DMS53 treated with DMSO at 0.1 percent for 48 hours (cell line): ENCODE measurements around the gene IFITM5.
"Not testable (repeated sequence)": the region's sequence is repeated elsewhere in the genome, so short reads cannot be mapped to it uniquely, and the experiment has no call there.

Source experiments
- DNase-seq: peaks from one replicate; lab custom pipeline; 2025; ENCODE audit not compliant: unreplicated experiment; lab: John Stamatoyannopoulos, UW

IFITM5 gene

DNA sequence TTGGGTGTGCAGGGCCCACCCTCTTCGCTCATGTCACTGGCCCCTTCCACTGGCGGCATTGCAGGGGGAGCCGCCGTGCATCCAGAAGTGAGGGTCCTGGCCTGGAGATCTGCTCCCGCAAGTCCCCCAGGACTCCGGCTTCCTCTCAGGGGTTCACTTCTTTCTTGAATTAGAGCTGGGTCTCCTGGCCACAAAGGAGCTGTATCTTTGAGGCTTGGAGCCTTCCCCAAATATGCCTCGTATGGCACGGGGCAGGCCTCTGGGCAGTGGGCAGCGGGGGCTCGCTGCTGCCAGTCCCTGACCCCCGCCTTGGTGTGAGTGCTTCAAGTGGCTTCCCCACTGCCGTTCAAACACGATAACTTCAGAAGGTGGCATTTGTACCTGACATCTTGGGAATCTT is 28.7 kb upstream of the IFITM5 start:
- DNase-seq: no peak

DNA sequence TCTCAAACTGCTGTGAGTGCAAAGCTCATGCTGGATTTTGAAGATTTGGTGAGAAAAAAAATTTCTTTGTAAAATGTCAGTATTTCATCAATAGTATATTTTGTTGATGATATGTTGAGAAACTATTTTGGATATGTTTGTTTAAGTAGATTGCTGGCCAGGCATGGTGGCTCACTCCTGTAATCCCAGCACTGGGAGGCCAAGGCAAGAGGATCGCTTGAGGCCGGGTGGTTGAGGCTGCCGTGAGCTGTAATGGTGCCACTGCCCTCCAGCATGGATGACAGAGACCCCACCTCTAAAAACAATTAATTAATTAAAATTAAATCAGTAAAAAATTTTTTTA is 28.2 kb upstream of the IFITM5 start:
- DNase-seq: no peak

DNA sequence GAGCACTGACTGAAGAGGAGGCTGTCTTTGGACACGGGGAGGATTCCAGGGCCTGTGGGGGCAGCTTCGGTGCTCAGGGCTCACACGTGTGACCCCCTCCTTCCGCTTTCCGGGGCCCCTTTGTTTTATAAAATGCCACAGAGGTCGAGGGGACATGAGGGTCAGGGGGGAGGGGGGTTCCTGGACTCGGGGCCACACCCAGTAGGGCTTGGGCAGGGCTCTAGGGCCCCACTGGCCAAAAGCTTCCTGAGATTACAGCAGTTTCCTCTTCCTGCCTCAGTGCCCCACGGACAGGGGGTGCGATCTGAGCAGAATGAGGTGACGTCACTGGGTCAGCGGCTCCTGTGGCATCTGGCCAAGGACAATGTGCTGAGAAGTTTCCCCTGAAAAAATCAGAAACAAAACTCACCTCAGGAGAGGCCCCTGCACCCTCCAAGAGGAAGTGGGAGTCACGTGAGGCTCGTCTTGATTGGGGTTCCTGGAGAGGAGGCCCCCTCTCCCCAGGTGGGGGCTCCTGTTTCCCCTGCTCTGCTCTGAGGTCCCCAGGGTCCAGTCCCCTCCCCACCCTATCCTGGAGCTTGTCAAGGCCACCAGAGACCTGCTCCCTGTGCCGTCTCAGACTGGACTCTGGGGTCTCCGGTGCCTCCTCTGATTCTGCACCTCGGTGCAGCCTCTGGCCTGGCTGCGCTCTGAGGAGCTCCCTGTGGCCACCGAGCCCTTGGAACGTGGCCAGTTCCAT is 27.7 kb upstream of the IFITM5 start:
- no peak for DNase-seq

DNA sequence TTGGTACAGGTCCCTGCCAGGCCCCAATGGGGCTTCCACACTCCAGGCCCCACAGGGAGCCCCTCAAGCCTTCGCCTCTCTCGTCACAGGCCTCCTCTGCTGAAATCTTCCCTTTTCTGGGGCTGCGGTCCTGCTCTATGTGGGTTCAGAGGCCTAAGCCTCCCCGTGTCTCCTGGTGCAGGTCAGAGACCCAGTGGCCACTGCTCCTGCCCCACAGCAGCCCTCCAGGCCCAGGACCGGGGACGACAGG is 27.2 kb upstream of the IFITM5 start:
- DNase-seq: no peak

DNA sequence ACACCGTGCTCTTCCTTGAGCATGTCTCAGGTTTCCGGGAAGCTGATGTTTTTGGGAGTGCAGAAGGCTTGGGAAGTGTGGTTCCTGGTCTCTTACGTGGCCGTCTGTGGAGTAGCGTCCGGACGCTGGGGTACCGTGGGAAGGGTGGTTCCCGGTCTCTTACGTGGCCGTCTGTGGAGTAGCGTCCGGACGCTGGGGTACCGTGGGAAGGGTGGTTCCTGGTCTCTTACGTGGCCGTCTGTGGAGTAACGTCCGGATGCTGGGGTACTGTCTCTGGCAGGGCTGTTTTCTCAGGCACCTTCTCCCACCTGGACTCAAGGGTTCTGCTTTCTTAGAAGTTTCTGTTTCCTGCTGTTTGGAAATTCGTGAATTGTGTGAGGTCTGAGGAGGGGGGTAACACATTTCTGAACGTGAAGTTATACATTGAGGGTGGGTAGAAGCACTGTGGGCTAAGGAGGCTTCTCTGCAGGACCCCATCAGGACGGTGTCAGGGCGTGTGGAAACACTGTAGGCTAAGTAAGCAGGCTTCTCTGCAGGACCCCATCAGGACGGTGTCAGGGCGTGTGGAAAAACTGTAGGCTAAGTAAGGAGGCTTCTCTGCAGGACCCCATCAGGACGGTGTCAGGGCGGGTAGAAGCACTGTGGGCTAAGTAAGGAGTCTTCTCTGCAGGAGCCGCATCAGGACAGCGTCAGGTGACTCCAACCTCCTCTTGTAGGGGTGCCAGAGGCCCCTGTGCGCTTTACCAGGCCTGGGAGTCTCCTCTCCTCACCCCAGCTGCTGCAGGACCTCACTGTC is 26.7 kb upstream of the IFITM5 start:
- DNase-seq: no peak

DNA sequence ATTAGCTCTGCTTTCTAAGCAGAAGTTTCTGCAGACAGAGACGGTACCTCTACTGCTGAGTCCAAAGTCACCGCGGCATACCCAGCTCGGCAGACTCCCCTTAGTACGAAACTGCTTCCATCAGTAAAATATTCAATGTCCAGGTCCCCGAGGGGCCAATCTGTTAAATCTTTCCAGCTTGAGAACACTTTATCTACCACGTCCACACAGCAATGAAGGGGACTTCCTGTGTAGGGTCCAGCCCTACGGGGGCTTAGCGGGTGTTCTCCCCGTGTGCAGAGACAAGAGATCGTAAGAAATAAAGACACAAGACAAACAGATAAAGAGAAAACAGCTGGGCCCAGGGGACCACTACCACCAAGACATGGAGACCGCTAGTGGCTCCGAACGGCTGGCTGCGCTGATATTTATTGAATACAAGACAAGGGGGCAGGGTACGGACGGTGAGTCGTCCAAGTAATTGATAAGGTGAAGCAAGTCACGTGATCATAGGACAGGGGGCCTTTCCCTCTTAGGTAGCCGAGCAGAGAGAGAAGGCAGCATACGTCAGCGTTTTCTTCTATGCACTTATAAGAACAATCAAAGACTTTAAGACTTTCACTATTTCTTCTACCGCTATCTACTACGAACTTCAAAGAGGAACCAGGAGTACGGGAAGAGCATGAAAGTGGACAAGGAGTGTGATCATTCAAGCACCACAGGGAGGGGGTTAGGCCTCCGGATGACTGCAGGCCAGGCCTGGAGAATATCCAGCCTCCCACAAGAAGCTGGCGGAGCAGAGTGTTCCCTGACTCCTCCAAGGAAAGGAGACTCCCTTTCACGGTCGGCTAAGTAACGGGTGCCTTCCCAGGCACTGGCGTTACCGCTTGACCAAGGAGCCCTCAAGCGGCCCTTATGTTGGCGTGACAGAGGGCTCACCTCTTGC is 25.5 kb upstream of the IFITM5 start:
- DNase-seq: not testable (repeated sequence)

DNA sequence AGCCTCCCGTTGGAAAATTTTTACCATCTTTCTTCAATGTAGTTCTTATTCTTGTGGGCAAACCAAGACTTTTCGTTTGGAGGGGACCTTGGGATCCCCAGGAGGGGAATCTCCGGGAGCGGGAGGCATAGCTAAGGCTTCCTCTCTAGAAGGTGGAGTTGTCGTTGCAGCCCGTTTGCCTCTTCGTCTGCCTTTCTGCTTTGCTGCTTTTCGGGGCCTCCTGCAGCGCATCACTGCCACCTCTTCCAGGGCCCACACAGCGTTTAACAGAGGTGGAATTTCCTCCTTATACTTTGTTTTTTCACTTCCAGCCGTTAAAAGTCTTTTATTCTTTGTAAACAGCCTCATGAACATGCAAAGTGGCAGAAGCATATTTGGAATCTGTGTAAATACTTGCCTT is 24.8 kb upstream of the IFITM5 start:
- no peak for DNase-seq

DNA sequence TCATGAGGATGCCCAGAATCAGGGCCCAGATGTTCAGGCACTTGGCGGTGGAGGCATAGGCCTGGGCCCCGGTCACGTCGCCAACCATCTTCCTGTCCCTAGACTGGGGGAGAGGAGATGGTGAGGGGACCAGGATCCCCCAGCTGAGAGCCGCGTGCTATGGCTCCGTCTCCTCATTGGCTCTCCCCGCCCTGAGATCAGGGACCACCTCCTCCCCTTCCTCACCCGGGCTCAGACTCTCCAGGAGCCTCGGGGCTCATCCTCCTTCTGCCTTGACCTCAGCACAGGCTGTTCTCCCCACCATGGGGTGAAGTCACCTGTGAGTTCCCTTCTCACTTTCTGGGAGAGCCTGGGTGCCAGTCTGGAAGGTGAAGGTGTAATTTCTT is 20.6 kb upstream of the IFITM5 start:
- DNase-seq: not testable (repeated sequence)

DNA sequence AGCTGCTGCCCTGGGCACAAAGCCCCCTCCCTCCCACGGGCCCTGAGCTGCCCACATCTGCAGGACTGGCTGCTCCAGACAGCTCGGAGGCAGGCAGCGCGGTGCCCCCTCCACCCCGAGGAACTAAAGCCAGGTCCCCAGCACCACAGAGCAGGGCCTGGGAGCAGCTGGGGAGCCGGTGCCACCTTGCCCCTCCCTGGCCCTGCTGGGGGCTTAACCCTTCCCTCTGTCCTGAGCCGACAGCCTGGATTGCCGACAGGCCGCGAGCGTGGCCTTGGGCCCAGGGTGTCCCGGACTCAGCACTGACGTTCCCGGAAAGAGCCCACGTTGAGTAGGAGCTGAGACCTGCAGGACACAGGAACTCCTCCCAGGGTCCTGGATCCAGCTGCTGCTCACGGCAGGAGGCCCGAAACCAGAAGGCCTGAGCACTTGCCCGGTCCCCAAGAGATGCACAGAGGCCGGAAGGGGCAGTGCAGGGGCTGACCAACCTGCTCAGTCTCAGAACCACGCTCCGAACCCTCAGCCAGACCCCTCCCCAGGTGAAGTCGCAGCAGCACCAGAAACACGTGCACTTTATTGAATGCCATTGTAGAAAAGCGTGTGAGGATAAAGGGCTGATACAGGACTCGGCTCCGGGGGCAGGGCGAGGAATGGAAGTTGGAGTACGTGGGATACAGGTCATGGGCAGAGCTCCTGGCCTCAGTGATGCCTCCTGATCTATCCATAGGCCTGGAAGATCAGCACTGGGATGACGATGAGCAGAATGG is 20.0 kb upstream of the IFITM5 start:
- not testable (repeated sequence) for DNase-seq

DNA sequence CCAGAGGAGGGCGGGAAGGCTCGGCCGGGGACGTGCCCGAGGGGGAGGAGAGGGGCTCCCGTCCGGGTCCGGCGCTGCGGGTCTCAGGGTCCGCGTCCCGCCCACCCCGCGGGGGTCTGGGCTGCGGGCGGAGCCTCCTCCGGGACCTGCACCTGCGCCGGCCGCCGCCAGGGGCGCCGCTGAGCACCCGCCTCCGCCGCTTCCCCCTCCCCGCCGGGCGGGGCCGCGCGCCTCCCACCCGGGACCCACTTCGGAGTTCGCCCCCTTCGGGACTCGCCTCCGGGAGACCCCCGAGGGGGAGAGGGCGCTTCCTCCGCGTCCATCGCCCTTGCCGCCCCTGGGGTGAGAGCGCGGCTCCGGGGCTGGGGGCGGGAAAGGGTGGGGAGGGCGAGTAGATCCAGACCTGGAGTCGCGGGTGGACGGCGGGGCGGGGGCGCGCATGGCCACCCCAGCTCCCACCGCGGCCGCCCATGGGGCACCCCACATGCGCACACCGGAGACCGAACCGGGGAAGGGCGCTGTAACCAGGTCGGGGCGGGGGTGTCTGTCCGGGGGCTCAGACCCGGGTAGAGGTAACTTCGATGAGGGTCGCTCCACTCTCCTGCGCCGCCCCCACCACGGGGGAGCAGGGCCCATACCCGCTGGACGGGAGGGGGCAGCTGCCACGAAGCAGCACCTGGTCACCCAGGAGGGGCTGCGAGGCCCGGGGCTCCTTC is 19.2 kb upstream of the IFITM5 start:
- not testable (repeated sequence) for DNase-seq

DNA sequence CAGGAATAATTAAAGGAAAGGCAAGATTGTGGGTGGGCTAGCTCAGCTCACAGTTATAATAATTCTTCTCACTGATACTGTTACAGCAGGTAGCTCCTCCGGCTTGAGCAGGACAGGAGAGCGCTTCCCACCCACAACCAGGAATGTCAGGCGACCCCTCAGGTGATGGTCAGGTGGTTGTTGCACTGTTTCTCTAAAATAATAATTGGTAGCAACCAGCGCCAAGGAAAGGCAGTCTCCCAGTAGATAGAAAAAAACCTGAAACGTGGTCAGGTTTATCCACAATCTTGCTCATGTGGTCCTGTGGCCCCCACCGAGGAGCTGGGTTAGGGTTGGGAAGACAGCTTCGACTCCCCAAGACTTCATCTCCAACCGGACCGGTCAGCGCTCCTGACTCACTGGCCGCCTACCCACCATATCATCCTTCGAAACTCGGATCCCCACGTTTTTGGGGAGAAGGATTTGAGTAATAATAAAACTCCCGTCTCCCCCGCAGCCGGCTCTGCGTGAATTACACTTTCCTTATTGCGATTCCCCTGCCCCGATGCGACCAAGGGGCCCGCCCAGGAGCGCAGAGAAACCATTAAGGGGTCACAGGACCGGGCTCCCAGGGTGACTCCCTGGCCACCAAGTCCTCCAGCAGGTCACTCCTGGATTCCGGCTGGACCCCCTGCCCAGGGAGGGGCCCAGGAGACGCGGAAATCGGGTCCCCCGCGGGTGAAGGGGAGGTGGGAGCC is 18.5 kb upstream of the IFITM5 start:
- not testable (repeated sequence) for DNase-seq

DNA sequence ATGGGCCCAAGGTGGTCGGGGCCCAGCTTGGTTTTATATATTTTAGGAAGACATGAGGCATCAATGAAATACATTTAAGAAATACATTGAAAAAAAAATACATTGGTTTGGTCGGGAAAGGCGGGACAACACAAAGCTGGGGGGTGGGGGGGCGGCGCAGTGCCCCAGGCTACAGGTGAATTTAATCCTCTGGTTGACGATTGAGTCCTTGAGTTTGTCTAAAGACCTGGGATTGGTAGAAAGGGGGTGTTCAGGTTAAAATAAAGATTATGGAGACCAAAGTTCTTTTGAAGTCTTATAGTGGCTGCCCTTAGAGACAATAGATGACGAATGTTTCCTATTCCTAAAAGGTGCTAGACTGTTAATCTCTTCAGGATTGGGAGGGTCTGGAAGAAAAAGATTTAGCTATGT is 17.6 kb upstream of the IFITM5 start:
- no peak for DNase-seq

DNA sequence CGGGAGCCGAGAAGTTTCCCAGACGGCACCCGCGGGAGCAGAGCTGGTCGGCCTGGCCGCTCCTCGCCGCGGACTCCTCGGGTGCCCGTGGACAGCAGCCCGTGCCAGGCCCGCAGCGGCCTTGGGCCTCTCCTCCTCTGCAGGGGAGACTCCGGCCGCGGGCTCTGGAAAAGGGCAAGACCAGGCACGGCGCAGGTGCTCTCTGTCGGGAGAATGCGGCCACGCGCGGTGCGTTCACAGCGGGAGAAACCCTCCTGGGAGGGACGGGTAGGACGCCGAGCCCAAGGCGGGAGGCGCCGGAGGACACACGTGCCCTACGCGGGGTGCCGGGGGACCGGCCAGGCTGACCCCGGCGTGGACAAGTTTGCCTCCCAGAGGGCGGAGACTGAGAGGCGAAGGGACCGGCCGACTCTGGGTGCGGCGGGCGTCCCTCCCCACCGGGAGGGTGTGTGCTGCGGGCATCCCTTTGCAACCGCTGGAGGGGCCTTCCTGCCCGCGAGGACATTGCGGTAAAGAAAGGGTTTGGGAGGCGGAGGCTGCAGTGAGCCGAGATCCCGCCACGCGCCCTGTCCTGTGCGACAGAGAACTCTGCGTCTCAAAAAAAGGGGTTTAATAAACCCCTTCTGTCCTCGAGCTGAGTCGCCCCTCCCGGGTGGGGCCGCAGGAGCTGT is 16.8 kb upstream of the IFITM5 start:
- no peak for DNase-seq

DNA sequence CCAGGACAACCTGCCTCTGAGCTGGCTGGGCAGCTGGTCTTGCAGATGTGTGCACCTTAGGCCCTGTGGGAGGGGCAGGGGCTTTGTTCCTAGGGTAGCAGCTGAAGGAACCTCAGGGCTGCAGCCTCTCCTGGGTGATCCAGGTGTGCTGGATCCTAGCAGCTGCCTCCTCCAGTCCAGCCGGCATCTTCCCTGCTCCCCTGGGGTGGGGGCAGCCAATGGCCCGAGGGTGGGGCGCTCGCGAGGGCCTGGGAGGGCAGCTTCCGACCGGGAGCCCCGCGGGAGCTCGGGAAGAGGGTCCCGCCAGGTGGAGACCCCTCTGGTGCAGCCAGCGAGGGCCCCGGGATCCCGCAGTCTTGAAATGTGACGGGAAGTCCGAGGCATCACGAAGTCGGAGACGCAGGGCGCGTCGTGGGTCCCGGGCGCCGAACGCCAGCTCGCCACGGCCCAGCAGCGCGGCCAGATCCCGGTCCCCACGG is 16.2 kb upstream of the IFITM5 start:
- no peak for DNase-seq

DNA sequence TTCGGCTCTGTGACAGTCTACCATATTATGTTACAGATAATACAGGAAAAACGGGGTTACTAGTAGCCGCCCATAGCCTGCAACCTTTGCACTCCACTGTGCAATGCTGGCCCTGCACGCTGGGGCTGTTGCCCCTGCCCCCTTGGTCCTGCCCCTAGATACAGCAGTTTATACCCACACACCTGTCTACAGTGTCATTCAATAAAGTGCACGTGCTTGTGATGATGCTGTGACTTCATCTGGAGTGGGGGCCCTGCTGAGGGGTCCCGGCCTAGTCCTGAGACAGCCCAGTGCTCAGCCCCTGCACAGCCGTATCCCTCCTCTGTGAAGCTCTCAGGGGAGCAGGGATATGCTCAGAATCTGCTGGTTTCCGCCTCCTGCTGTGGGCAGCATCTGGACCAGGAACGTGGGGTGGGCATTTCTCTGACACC is 15.7 kb upstream of the IFITM5 start:
- no peak for DNase-seq

DNA sequence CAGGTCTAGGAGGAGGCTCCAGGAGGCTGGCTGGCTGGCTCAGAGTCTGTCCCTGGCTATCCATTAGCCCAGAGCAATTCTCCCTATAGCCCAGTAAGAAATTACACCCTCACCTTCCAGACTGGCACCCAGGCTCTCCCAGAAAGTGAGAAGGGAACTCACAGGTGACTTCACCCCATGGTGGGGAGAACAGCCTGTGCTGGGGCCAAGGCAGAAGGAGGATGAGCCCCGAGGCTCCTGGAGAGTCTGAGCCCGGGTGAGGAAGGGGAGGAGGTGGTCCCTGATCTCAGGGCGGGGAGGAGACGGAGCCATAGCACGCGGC is 15.2 kb upstream of the IFITM5 start:
- not testable (repeated sequence) for DNase-seq

DNA sequence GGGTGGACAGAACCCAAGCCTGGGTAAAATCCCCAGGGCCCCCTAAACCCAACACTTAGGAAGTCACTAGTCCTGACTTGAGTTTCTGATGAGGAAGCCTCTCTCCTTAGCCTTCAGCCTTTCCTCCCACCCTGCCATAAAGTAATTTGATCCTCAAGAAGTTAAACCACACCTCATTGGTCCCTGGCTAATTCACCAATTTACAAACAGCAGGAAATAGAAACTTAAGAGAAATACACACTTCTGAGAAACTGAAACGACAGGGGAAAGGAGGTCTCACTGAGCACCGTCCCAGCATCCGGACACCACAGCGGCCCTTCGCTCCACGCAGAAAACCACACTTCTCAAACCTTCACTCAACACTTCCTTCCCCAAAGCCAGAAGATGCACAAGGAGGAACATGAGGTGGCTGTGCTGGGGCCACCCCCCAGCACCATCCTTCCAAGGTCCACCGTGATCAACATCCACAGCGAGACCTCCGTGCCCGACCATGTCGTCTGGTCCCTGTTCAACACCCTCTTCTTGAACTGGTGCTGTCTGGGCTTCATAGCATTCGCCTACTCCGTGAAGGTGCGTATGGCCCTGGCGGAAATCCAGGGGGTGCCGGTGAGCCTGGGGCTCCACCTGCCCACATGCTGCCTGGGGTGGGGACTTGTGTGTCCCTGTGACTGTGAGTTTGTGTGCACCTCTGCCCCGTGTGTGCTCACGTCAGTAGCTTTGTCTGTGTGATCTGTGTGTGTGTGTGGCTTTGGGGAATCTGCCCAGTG is 14.6 kb upstream of the IFITM5 start, which contains the start of gene IFITM1:
IFITM1 (plus strand) TSS at position 254 of the 767 bp plus-strand sequence; CDS start at position 385, 131 bp downstream.
- no peak for DNase-seq

DNA sequence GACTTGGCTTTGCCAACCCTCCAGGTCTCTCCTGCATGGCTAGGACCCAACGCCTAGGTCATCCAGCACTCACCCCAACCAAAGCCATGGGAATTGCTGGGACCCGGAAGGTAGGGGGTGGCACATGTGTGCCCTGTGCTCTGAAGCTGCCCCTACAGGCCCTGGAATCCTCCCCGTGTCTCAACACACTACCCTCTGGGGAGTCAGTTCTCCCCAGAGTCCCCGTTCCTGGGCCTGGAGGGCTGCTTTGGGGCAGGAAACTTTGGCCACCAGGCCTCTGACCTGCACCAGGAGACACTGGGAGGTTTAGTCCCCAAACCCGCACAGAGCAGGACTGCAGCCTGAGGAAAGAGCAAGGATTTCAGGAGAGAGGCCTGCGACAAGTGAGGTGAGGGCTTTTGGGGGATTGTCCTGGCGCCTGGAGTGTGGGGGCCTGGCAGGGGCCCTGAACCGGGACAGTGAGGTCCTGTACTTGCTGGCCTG is 14.0 kb upstream of the IFITM5 start:
- DNase-seq: no peak
